A549 (cell line): ENCODE data around the gene MED23.

Source experiments
- CEBPB ChIP-seq, 2 experiments: fragments of >200 bp in 1 of 2; sonication (Bioruptor Twin) in 1 of 2; formaldehyde crosslinking in 1 of 2; IDR thresholded peaks; 2 replicates each; pipeline ENCODE4 v1.6.1; 2012 to 2016
- CHD2 ChIP-seq: fragments of 150-350 bp; IDR thresholded peaks from 2 replicates; pipeline ENCODE4 v1.6.1; 2014; ENCODE audit warnings: low read length; ENCODE audit not compliant: partially characterized antibody
- EP300 ChIP-seq, 2 experiments: fragments of >200 bp; sonication (Bioruptor Twin); formaldehyde crosslinking; IDR thresholded peaks; 2 replicates in 1 of 2; 3 replicates in 1 of 2; pipeline ENCODE4 v1.6.1; 2016 to 2017
- JUNB ChIP-seq: fragments of >200 bp; sonication (Bioruptor Twin); formaldehyde crosslinking; IDR thresholded peaks from 2 replicates; pipeline ENCODE4 v1.6.1; 2016
- MAFK ChIP-seq: fragments of 450-650 bp; IDR thresholded peaks from 2 replicates; pipeline ENCODE4 v1.6.1; 2014; ENCODE audit not compliant: partially characterized antibody
- POLR2A ChIP-seq: IDR thresholded peaks from 2 replicates; pipeline ENCODE4 v1.6.1; 2012; ENCODE audit warnings: mild to moderate bottlenecking, low read length
- SMC3 ChIP-seq: fragments of >200 bp; sonication (Bioruptor Twin); formaldehyde crosslinking; IDR thresholded peaks from 3 replicates; pipeline ENCODE4 v1.6.1; 2018; ENCODE audit warnings: inconsistent platforms
- TF ChIP-seq, protein P1 (sequence below): IDR thresholded peaks from 2 replicates; pipeline ENCODE4 v1.6.1; 2012
- TF ChIP-seq, protein P2 (sequence below): fragments of >200 bp; sonication (Bioruptor Twin); formaldehyde crosslinking; IDR thresholded peaks from 3 replicates; pipeline ENCODE4 v1.5.1; 2016
- TF ChIP-seq, protein P3 (sequence below): IDR thresholded peaks from 2 replicates; pipeline ENCODE4 v1.6.1; 2012

GRCh38 chr6:131635384-131636340, 7.6 kb upstream of the MED23 start:
- no peak for TF ChIP-seq CHD2
- TF ChIP-seq POLR2A = no peak
- TF ChIP-seq, protein P1, sequence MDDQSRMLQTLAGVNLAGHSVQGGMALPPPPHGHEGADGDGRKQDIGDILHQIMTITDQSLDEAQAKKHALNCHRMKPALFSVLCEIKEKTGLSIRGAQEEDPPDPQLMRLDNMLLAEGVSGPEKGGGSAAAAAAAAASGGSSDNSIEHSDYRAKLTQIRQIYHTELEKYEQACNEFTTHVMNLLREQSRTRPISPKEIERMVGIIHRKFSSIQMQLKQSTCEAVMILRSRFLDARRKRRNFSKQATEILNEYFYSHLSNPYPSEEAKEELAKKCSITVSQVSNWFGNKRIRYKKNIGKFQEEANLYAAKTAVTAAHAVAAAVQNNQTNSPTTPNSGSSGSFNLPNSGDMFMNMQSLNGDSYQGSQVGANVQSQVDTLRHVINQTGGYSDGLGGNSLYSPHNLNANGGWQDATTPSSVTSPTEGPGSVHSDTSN = no peak
- TF ChIP-seq, protein P2, sequence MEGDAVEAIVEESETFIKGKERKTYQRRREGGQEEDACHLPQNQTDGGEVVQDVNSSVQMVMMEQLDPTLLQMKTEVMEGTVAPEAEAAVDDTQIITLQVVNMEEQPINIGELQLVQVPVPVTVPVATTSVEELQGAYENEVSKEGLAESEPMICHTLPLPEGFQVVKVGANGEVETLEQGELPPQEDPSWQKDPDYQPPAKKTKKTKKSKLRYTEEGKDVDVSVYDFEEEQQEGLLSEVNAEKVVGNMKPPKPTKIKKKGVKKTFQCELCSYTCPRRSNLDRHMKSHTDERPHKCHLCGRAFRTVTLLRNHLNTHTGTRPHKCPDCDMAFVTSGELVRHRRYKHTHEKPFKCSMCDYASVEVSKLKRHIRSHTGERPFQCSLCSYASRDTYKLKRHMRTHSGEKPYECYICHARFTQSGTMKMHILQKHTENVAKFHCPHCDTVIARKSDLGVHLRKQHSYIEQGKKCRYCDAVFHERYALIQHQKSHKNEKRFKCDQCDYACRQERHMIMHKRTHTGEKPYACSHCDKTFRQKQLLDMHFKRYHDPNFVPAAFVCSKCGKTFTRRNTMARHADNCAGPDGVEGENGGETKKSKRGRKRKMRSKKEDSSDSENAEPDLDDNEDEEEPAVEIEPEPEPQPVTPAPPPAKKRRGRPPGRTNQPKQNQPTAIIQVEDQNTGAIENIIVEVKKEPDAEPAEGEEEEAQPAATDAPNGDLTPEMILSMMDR = no peak
- TF ChIP-seq CEBPB (IDR thresholded peaks at IDR 0.05) = no peak
- TF ChIP-seq SMC3 = no peak
- TF ChIP-seq, protein P3, sequence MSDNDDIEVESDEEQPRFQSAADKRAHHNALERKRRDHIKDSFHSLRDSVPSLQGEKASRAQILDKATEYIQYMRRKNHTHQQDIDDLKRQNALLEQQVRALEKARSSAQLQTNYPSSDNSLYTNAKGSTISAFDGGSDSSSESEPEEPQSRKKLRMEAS = no peak
- TF ChIP-seq EP300 (IDR thresholded peaks at IDR 0.05) = no peak
- TF ChIP-seq MAFK = no peak
- TF ChIP-seq JUNB = no peak
